ENCODE results near the gene PCK1. TPM values are rescaled to one million over a fixed set of nuclear protein-coding genes. Genes with fewer than 3 reads are reported as not detected.

Gene PCK1
- total and polyA plus RNA-seq, 2 of the 13 experiments (the other 11 are each of a cell fraction or from before 2014, with no cell fraction given), result 6.5 to 12.6 TPM

DNA sequence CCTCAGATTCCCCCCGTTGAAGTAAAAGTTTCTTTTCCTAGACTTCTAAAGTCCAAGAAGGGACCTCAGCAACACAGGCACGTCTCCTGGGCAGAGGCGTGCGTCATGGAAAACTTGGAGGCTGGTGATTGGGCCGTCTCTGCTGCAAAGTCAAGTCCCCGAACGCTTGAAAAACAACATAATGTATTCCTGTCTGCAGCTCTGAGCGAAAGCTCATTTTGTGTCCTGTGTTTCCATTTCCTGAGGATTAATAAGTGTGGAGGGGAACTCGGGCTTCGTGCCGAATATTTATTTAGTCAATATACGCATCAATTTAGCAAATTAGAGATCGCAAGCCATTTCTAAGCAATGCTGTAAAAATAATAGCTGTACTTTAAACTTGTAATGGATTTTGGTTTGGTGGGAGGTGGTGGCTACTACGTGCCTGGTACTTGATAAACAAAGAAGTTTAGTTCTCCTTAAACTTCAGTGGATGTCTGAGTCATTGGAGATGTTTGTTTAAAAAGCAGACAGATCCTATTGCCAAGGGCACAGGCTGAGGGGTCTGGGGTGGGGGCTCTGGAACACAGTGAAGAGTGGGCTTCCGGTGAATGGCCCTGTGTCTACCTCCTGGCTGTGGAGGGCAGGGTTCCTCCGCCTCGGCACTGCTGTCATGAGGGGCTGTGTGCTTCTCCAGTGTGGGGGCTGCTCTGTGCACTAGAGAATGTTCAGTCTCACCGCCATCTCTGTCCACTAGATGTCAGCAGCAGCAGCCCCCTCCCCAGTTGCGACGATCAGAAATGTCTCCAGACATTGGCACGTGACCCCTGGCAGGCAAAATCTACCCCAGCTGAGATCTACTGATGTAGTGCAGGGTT is 21.8 kb downstream of the PCK1 start (continued):
- TF ChIP-seq ZNF232 (CRISPR knock-in tag; IDR thresholded peaks at IDR 0.05; ENCODE audit: borderline replicate concordance), result peak; percentile 15; the same call in 1 of the 2 replicates
- TF ChIP-seq, protein P1, sequence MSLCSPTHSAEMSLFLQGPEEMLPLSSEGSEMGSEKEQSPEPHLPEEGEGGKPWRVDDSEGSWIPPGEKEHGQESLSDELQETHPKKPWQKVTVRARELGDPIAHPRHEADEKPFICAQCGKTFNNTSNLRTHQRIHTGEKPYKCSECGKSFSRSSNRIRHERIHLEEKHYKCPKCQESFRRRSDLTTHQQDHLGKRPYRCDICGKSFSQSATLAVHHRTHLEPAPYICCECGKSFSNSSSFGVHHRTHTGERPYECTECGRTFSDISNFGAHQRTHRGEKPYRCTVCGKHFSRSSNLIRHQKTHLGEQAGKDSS (CRISPR knock-in tag; IDR thresholded peaks at IDR 0.05; ENCODE audit: borderline replicate concordance, low read depth), result 0 out of 2 replicates have a peak, but pooled peaks have one; percentile 19
- TF ChIP-seq FOXJ3 (CRISPR knock-in tag; IDR thresholded peaks at IDR 0.05; ENCODE audit: borderline replicate concordance), result no peak
- 0 out of 2 replicates have a peak, but pooled peaks have one; percentile 26 for TF ChIP-seq ZBTB26 (CRISPR knock-in tag; IDR thresholded peaks at IDR 0.05; ENCODE audit: borderline replicate concordance)
- no peak for TF ChIP-seq ZFP82 (CRISPR knock-in tag; IDR thresholded peaks at IDR 0.05; ENCODE audit: borderline replicate concordance)
- TF ChIP-seq, protein P2, sequence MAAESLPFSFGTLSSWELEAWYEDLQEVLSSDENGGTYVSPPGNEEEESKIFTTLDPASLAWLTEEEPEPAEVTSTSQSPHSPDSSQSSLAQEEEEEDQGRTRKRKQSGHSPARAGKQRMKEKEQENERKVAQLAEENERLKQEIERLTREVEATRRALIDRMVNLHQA (CRISPR knock-in tag; IDR thresholded peaks at IDR 0.05), result no peak
- TF ChIP-seq, protein P3, sequence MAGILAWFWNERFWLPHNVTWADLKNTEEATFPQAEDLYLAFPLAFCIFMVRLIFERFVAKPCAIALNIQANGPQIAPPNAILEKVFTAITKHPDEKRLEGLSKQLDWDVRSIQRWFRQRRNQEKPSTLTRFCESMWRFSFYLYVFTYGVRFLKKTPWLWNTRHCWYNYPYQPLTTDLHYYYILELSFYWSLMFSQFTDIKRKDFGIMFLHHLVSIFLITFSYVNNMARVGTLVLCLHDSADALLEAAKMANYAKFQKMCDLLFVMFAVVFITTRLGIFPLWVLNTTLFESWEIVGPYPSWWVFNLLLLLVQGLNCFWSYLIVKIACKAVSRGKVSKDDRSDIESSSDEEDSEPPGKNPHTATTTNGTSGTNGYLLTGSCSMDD (CRISPR knock-in tag; IDR thresholded peaks at IDR 0.05), result no peak
- TF ChIP-seq GTF2F1 (IDR thresholded peaks at IDR 0.05; ENCODE audit: low read length), result 0 out of 2 replicates have a peak, but pooled peaks have one; percentile 14
- TF ChIP-seq ZBTB7B (CRISPR knock-in tag; IDR thresholded peaks at IDR 0.05), result peak; percentile 89
- TF ChIP-seq AKAP8 (CRISPR knock-in tag; IDR thresholded peaks at IDR 0.05), result no peak
- TF ChIP-seq ZNF660 (CRISPR knock-in tag; IDR thresholded peaks at IDR 0.05; ENCODE audit: borderline replicate concordance, low read depth), result no peak
- TF ChIP-seq KDM3A (CRISPR knock-in tag; IDR thresholded peaks at IDR 0.05; ENCODE audit: low read depth), result 0 out of 2 replicates have a peak, but pooled peaks have one; percentile 52
- TF ChIP-seq FOXM1 (CRISPR knock-in tag; IDR thresholded peaks at IDR 0.05), result no peak
- no peak for TF ChIP-seq MED8 (CRISPR knock-in tag; IDR thresholded peaks at IDR 0.05; ENCODE audit: insufficient replicate concordance)
- no peak for TF ChIP-seq ZSCAN9 (CRISPR knock-in tag; IDR thresholded peaks at IDR 0.05; ENCODE audit: borderline replicate concordance)
- TF ChIP-seq ZNF644 (CRISPR knock-in tag; IDR thresholded peaks at IDR 0.05; ENCODE audit: low read depth), result no peak
- TF ChIP-seq SKI (IDR thresholded peaks at IDR 0.05; ENCODE audit: partially characterized antibody), result peak; percentile 69
- TF ChIP-seq TCF12 (IDR thresholded peaks at IDR 0.05), result no peak
- TF ChIP-seq TCF12 (CRISPR knock-in tag; IDR thresholded peaks at IDR 0.05), result peak; percentile 89
- TF ChIP-seq, protein P4, sequence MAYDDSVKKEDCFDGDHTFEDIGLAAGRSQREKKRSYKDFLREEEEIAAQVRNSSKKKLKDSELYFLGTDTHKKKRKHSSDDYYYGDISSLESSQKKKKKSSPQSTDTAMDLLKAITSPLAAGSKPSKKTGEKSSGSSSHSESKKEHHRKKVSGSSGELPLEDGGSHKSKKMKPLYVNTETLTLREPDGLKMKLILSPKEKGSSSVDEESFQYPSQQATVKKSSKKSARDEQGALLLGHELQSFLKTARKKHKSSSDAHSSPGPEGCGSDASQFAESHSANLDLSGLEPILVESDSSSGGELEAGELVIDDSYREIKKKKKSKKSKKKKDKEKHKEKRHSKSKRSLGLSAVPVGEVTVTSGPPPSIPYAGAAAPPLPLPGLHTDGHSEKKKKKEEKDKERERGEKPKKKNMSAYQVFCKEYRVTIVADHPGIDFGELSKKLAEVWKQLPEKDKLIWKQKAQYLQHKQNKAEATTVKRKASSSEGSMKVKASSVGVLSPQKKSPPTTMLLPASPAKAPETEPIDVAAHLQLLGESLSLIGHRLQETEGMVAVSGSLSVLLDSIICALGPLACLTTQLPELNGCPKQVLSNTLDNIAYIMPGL (CRISPR knock-in tag; IDR thresholded peaks at IDR 0.05; ENCODE audit: borderline replicate concordance in 1 of 2, low read depth in 1 of 2), result peak in 1 of 2 experiments; percentile 52; a peak in 1 of 4 replicates
- no peak for TF ChIP-seq ZNF775 (CRISPR knock-in tag; IDR thresholded peaks at IDR 0.05; ENCODE audit: borderline replicate concordance)
